Liver (tissue), 9 donors: ENCODE results near the gene KCP. TPM values are rescaled to one million over a fixed set of nuclear protein-coding genes. Genes with fewer than 3 reads are reported as not detected.

Experiments
- DNase-seq: peaks from one replicate; pipeline ENCODE4 v3.0.0-alpha.2; 2017; ENCODE audit warnings: low spot score
- H3K27ac ChIP-seq, 2 donors: one replicate each; pipeline ENCODE4 v1.7.0; 2013; ENCODE audit warnings: inconsistent platforms in 2 of 2, low read length in 2 of 2, control low read depth in 1 of 2, low read depth in 1 of 2, mild to moderate bottlenecking in 1 of 2
- H3K27me3 ChIP-seq, 4 donors: one replicate each; pipeline versions ENCODE4 v1.6.1 to v1.7.0; 2013; ENCODE audit warnings: low read length in 3 of 4, inconsistent platforms in 1 of 4, mild to moderate bottlenecking in 1 of 4, moderate library complexity in 1 of 4; ENCODE audit not compliant: control insufficient read depth in 4 of 4, insufficient read depth in 4 of 4
- H3K36me3 ChIP-seq, 4 donors: one replicate each; pipeline versions ENCODE4 v1.6.1 to v1.7.0; 2013; ENCODE audit warnings: low read length in 3 of 4, mild to moderate bottlenecking in 3 of 4, low read depth in 1 of 4, moderate library complexity in 1 of 4; ENCODE audit not compliant: control insufficient read depth in 4 of 4, insufficient read depth in 3 of 4
- H3K4me1 ChIP-seq, 4 donors: one replicate each; pipeline versions ENCODE4 v1.6.1 to v1.7.0; 2013; ENCODE audit warnings: low read length in 3 of 4, mild to moderate bottlenecking in 3 of 4, moderate library complexity in 1 of 4; ENCODE audit not compliant: control insufficient read depth in 4 of 4, insufficient read depth in 4 of 4
- H3K4me3 ChIP-seq, 3 donors: one replicate each; pipeline versions ENCODE4 v1.6.1 to v1.7.0; 2013; ENCODE audit warnings: low read length in 3 of 3, control low read depth in 1 of 3, low read depth in 1 of 3, mild to moderate bottlenecking in 1 of 3
- H3K9ac ChIP-seq, 2 donors: one replicate each; pipeline ENCODE4 v1.7.0; 2013; ENCODE audit warnings: low read length in 2 of 2, mild to moderate bottlenecking in 2 of 2, moderate library complexity in 2 of 2, control low read depth in 1 of 2, low read depth in 1 of 2
- H3K9me3 ChIP-seq, 4 donors: one replicate each; pipeline versions ENCODE4 v1.6.1 to v1.7.0; 2013; ENCODE audit warnings: low read length in 3 of 4; ENCODE audit not compliant: control insufficient read depth in 4 of 4
- FOXA1 ChIP-seq: IDR thresholded peaks from 2 replicates; pipeline ENCODE4 v1.6.1; 2016; ENCODE audit warnings: antibody characterized with exemption
- FOXA2 ChIP-seq: IDR thresholded peaks from 2 replicates; pipeline ENCODE4 v1.6.1; 2016; ENCODE audit warnings: antibody characterized with exemption
- GABPA ChIP-seq, 2 donors: IDR thresholded peaks in 1 of 2; conservative IDR thresholded peaks in 1 of 2; 2 replicates each; pipeline ENCODE4 v1.6.1; 2016; ENCODE audit warnings: antibody characterized with exemption in 2 of 2, mild to moderate bottlenecking in 1 of 2, moderate library complexity in 1 of 2
- HNF4A ChIP-seq, 2 donors: conservative IDR thresholded peaks; 2 replicates each; pipeline ENCODE4 v1.6.1; 2016; ENCODE audit warnings: antibody characterized with exemption in 2 of 2, mild to moderate bottlenecking in 2 of 2
- HNF4G ChIP-seq: IDR thresholded peaks from 2 replicates; pipeline ENCODE4 v1.6.1; 2016; ENCODE audit warnings: antibody characterized with exemption
- JUND ChIP-seq, 2 donors: IDR thresholded peaks; 2 replicates each; pipeline ENCODE4 v1.6.1; 2016; ENCODE audit warnings: antibody characterized with exemption in 2 of 2
- NR2F2 ChIP-seq: IDR thresholded peaks from 2 replicates; pipeline ENCODE4 v1.6.1; 2016; ENCODE audit warnings: antibody characterized with exemption
- RAD21 ChIP-seq, 2 donors: IDR thresholded peaks; 2 replicates each; pipeline ENCODE4 v1.6.1; 2016; ENCODE audit warnings: antibody characterized with exemption in 2 of 2, mild to moderate bottlenecking in 2 of 2
- RXRA ChIP-seq, 2 donors: IDR thresholded peaks; 2 replicates each; pipeline ENCODE4 v1.6.1; 2017 to 2018; ENCODE audit warnings: antibody characterized with exemption in 2 of 2, mild to moderate bottlenecking in 1 of 2
- SP1 ChIP-seq: IDR thresholded peaks from 2 replicates; pipeline ENCODE4 v1.6.1; 2018; ENCODE audit warnings: antibody characterized with exemption, mild to moderate bottlenecking
- TAF1 ChIP-seq: conservative IDR thresholded peaks from 2 replicates; pipeline ENCODE4 v1.6.1; 2016; ENCODE audit warnings: antibody characterized with exemption, mild to moderate bottlenecking
- YY1 ChIP-seq: IDR thresholded peaks from 2 replicates; pipeline ENCODE4 v1.6.1; 2016; ENCODE audit warnings: antibody characterized with exemption, mild to moderate bottlenecking
- WGBS: extraction: QIAGEN DNeasy Blood & Tissue Kit; methylation state at CpG from one replicate; pipeline ENCODE4 v1.1.7; 2013; 5-methylcytosine and 5-hydroxymethylcytosine counted together
- polyA plus RNA-seq, 2 donors: library from polyadenylated mRNA; stranded (reverse) in 1 of 2; unstranded in 1 of 2; fragments of 200-250 nt in 1 of 2; fragments of >200 nt in 1 of 2; fragmentation: Nextera tagmentation in 1 of 2; extraction: Ambion mirVana in 1 of 2; gene quantifications; one replicate each; pipeline versions ENCODE4 v1.2.1 to v1.2.3, GENCODE V29; 2013 to 2015
- total RNA-seq, 2 donors: library from RNA; depleted of rRNA; stranded (reverse); fragments of >200 nt; gene quantifications; one replicate each; pipeline ENCODE4 v1.2.3, GENCODE V29; 2014
- TF ChIP-seq, protein P1 (sequence below): IDR thresholded peaks from 2 replicates; pipeline ENCODE4 v1.6.1; 2016; ENCODE audit warnings: antibody characterized with exemption, mild to moderate bottlenecking
- TF ChIP-seq, protein P2 (sequence below): fragments of 150-350 bp; IDR thresholded peaks from 2 replicates; pipeline ENCODE4 v1.5.1; 2017; ENCODE audit warnings: improper control_type of control experiment, low read depth, low read length; ENCODE audit not compliant: missing input control
- TF ChIP-seq, protein P3 (sequence below): IDR thresholded peaks from 2 replicates; pipeline ENCODE4 v1.6.1; 2016; ENCODE audit warnings: antibody characterized with exemption
- TF ChIP-seq, protein P4 (sequence below): IDR thresholded peaks from 2 replicates; pipeline ENCODE4 v1.6.1; 2016; ENCODE audit warnings: antibody characterized with exemption
- donor health status: healthy.
- donor health status: healthy.
- donor health status: healthy.
- donor health status: healthy.
- donor health status: healthy.

Gene KCP
- total and polyA plus RNA-seq, 4 donors = 0.02 to 0.08 (median 0.05) TPM; not detected in 1

DNA sequence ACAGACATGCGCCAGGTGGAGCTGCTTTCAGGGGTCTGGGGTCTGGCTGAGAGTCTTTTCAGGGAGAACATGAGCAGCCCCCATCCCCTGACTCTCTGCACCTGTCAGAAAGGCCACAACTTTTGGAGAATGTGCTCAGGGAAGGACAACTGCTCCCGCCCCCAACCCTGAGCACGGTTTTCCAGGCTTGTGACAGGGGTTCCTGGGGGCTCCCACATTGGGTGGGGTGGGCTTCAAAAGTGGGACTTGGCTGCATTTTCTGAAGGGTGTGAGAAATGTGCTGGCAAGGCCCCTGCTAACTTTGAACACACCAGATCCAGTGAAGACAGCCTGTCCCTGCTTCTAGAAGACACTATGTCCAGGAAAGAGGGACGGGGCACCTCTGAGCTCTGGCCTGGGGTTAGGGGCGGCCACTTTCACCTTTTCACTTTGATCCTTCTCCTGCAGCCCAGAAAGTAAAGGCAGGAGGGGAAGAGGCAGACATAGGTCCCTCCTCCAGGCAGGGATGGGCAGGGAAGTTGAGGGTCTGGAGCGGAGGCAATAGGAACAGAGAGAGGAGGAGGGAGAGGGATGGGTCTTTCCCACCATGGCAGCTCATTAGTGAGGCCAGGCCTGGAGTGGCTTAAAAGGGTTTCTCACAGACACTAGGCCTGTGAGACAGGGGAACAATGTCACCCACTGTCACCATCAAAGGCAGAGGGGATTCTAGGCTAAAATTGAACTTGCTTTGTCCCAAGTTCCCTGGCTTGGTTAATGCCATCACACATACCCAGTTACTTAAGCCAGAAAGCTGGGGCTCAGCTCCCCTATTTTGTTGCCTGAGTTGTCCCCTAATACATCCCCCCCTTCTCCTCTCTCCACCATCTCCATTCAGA is 1.5 kb downstream of the KCP start:
- Histone ChIP-seq H3K27me3 (no peaks in the 10 kb centered on the region), H3K9me3 (no peaks in the 10 kb centered on the region), H3K4me1 (peaks cover 2 to 18% (median 4%) of the 10 kb centered on the region in 4 donors), H3K36me3 (no peaks in the 10 kb centered on the region), H3K4me3 (no peak overlapping the region), H3K9ac (no peak overlapping the region), H3K27ac (no peak overlapping the region)
- DNase-seq = no peak
- TF ChIP-seq, protein P1, sequence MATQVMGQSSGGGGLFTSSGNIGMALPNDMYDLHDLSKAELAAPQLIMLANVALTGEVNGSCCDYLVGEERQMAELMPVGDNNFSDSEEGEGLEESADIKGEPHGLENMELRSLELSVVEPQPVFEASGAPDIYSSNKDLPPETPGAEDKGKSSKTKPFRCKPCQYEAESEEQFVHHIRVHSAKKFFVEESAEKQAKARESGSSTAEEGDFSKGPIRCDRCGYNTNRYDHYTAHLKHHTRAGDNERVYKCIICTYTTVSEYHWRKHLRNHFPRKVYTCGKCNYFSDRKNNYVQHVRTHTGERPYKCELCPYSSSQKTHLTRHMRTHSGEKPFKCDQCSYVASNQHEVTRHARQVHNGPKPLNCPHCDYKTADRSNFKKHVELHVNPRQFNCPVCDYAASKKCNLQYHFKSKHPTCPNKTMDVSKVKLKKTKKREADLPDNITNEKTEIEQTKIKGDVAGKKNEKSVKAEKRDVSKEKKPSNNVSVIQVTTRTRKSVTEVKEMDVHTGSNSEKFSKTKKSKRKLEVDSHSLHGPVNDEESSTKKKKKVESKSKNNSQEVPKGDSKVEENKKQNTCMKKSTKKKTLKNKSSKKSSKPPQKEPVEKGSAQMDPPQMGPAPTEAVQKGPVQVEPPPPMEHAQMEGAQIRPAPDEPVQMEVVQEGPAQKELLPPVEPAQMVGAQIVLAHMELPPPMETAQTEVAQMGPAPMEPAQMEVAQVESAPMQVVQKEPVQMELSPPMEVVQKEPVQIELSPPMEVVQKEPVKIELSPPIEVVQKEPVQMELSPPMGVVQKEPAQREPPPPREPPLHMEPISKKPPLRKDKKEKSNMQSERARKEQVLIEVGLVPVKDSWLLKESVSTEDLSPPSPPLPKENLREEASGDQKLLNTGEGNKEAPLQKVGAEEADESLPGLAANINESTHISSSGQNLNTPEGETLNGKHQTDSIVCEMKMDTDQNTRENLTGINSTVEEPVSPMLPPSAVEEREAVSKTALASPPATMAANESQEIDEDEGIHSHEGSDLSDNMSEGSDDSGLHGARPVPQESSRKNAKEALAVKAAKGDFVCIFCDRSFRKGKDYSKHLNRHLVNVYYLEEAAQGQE = no peak
- TF ChIP-seq YY1 = no peak
- TF ChIP-seq FOXA2 = no peak
- no peak for TF ChIP-seq HNF4G
- no peak for TF ChIP-seq HNF4A (conservative IDR thresholded peaks at IDR 0.05)
- TF ChIP-seq, protein P2, sequence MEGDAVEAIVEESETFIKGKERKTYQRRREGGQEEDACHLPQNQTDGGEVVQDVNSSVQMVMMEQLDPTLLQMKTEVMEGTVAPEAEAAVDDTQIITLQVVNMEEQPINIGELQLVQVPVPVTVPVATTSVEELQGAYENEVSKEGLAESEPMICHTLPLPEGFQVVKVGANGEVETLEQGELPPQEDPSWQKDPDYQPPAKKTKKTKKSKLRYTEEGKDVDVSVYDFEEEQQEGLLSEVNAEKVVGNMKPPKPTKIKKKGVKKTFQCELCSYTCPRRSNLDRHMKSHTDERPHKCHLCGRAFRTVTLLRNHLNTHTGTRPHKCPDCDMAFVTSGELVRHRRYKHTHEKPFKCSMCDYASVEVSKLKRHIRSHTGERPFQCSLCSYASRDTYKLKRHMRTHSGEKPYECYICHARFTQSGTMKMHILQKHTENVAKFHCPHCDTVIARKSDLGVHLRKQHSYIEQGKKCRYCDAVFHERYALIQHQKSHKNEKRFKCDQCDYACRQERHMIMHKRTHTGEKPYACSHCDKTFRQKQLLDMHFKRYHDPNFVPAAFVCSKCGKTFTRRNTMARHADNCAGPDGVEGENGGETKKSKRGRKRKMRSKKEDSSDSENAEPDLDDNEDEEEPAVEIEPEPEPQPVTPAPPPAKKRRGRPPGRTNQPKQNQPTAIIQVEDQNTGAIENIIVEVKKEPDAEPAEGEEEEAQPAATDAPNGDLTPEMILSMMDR = no peak
- no peak for TF ChIP-seq SP1
- TF ChIP-seq FOXA1 = no peak
- no peak for TF ChIP-seq RXRA (IDR thresholded peaks at IDR 0.05)
- TF ChIP-seq TAF1 = no peak
- TF ChIP-seq, protein P3, sequence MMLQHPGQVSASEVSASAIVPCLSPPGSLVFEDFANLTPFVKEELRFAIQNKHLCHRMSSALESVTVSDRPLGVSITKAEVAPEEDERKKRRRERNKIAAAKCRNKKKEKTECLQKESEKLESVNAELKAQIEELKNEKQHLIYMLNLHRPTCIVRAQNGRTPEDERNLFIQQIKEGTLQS = no peak
- TF ChIP-seq GABPA (IDR thresholded peaks at IDR 0.05 in 1 of 2, conservative IDR thresholded peaks at IDR 0.05 in 1 of 2) = no peak
- WGBS = 91% methylated on average over 6 of the region's 6 CpGs

DNA sequence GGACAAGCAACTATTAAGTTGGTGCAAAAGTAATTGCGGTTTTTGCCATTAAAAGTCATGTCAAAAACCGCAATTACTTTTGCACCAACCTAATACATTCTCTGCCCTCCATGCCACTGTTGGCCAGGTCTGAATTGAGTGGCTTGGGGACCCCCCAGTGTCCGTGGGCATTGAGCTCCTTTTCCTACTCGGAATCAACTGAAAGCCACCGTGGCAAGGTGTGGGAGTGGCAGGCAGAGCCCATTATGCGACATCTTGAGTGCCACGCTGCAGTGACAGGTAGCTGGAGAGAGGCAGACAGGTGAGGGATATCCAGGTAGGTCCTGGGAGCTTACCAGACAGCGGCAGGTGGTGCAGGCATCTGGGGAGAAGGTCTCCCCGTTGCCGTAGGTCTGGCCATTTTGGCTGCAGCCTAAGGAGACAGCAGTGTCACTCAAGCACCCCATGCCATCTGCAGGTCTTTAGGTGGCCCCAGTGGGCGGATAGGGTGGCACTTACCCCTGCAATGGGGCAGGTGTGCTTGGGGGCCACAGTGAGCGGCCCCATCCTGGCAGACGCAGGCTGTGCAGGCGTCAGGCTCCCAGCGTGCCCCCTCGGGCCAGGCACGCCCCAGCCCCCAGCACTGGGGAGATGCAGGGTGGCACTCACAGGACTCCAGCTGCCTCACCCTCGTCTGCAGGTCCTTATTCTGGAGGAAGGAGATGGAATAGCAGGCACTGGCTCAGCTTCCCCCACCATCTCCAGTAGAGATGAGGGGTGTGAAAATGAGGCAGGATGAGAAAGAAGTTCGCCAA is 3.5 kb downstream of the KCP start:
- Histone ChIP-seq H3K36me3 (no peaks in the 10 kb centered on the region), H3K27ac (no peak overlapping the region), H3K9ac (no peak overlapping the region), H3K9me3 (no peaks in the 10 kb centered on the region), H3K4me1 (peaks cover 2 to 18% (median 4%) of the 10 kb centered on the region in 4 donors), H3K27me3 (no peaks in the 10 kb centered on the region), H3K4me3 (no peak overlapping the region)
- WGBS = 89% methylated on average over 19 of the region's 19 CpGs
- no peak for TF ChIP-seq TAF1
- TF ChIP-seq NR2F2 = no peak
- no peak for TF ChIP-seq JUND (IDR thresholded peaks at IDR 0.05)
- TF ChIP-seq, protein P4, sequence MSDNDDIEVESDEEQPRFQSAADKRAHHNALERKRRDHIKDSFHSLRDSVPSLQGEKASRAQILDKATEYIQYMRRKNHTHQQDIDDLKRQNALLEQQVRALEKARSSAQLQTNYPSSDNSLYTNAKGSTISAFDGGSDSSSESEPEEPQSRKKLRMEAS = no peak
- no peak for TF ChIP-seq YY1
- no peak for TF ChIP-seq RAD21 (IDR thresholded peaks at IDR 0.05)
- TF ChIP-seq, protein P3 = no peak
- TF ChIP-seq, protein P1 = no peak
- no peak for DNase-seq
